Measurements from ENCODE around the gene OPA1. TPM values are rescaled to one million over a fixed set of nuclear protein-coding genes. Genes with fewer than 3 reads are reported as not detected.

OPA1 gene
- total and polyA plus RNA-seq, 9 donors = 30.5 to 61.5 (median 37.9) TPM

GRCh38 chr3:193746832-193747231 lies 153.8 kb downstream of the OPA1 start:
- DNase-seq = no peak
- 100% methylated on average over 1 of the region's 5 CpGs for WGBS (ENCODE audit: insufficient coverage)
- no peaks in the 10 kb centered on the region for H3K4me1 ChIP-seq (ENCODE audit: control insufficient read depth, insufficient read depth, low read length)
- H3K4me3 ChIP-seq (ENCODE audit: low read length) = no peak overlapping the region
- H3K27me3 ChIP-seq (ENCODE audit: control insufficient read depth, insufficient read depth, low read length) = no peaks in the 10 kb centered on the region
- H3K27ac ChIP-seq (ENCODE audit: low read length) = no peak overlapping the region
- no peaks in the 10 kb centered on the region for H3K9me3 ChIP-seq (replicated peaks; ENCODE audit: control insufficient read depth, low read depth, low read length)
- no peaks in the 10 kb centered on the region for H3K36me3 ChIP-seq (ENCODE audit: control insufficient read depth, insufficient read depth, low read length)

Other genes with a start within 250 kb of the OPA1 start
- gene ATP13A5, start 214.5 kb upstream of the OPA1 start, total RNA-seq = 0.09 TPM
- gene ATP13A5, start 214.5 kb upstream of the OPA1 start, polyA plus RNA-seq (ENCODE audit: insufficient read depth in 1 of 8, insufficient read length in 8 of 8, low replicate concordance in 1 of 8) = 1 to 10 TPM in 2 of 8 donors, under 1 TPM in 6; 0.25 to 1.3 (median 0.54) TPM
- 0.62 TPM for gene ATP13A4, start 38.3 kb upstream of the OPA1 start, total RNA-seq
- 1 to 10 TPM in 2 of 8 donors, under 1 TPM in 6; 0.33 to 4.8 (median 0.75) TPM for gene ATP13A4, start 38.3 kb upstream of the OPA1 start, polyA plus RNA-seq (ENCODE audit: insufficient read depth in 1 of 8, insufficient read length in 8 of 8, low replicate concordance in 1 of 8)

Measured in muscle of leg (tissue), 11 donors.